ENCODE results near the gene GPR155.
"Not testable (repeated sequence)": the region's sequence is repeated elsewhere in the genome, so short reads cannot be mapped to it uniquely, and the experiment has no call there.

Gene GPR155

GRCh38 chr2:174492963-174493431 lies 6.2 kb upstream of the GPR155 start:
- DNase-seq (ENCODE audit: low spot score): no peak

- DNase-seq (ENCODE audit: low spot score): no peak
These were observed 5.1 kb upstream of the GPR155 start for GRCh38 chr2:174491947-174492346.

- no peak for DNase-seq (ENCODE audit: low spot score)
These were observed 3.2 kb upstream of the GPR155 start for GRCh38 chr2:174490051-174490450.

GRCh38 chr2:174489520-174489919 lies 2.7 kb upstream of the GPR155 start:
- DNase-seq (ENCODE audit: low spot score): not testable (repeated sequence)

- no peak for DNase-seq (ENCODE audit: low spot score)
These were observed 962 bp upstream of the GPR155 start for GRCh38 chr2:174487820-174488162.

GRCh38 chr2:174487108-174487819 lies 435 bp upstream of the GPR155 start:
- peak; percentile 98 for DNase-seq (ENCODE audit: low spot score)

GRCh38 chr2:174485788-174486562 lies 854 bp downstream of the GPR155 start:
- DNase-seq (ENCODE audit: low spot score): peak; percentile 63

- not testable (repeated sequence) for DNase-seq (ENCODE audit: low spot score)
These were observed 1.8 kb downstream of the GPR155 start for GRCh38 chr2:174485045-174485444.

GRCh38 chr2:174484573-174484972 lies 2.3 kb downstream of the GPR155 start:
- no peak for DNase-seq (ENCODE audit: low spot score)

GRCh38 chr2:174482854-174483253 lies 4.0 kb downstream of the GPR155 start:
- no peak for DNase-seq (ENCODE audit: low spot score)

- no peak for DNase-seq (ENCODE audit: low spot score)
These were observed 9.1 kb downstream of the GPR155 start for GRCh38 chr2:174477759-174478158.

GRCh38 chr2:174473796-174474195 lies 13.0 kb downstream of the GPR155 start:
- no peak for DNase-seq (ENCODE audit: low spot score)

- no peak for DNase-seq (ENCODE audit: low spot score)
These were observed 21.5 kb downstream of the GPR155 start for GRCh38 chr2:174465327-174465726.

GRCh38 chr2:174461221-174461620 lies 25.6 kb downstream of the GPR155 start:
- no peak for DNase-seq (ENCODE audit: low spot score)

- no peak for DNase-seq (ENCODE audit: low spot score)
These were observed 32.3 kb downstream of the GPR155 start for GRCh38 chr2:174454566-174454965.

GRCh38 chr2:174450021-174450816 lies 36.6 kb downstream of the GPR155 start:
- DNase-seq (ENCODE audit: low spot score): no peak

- no peak for DNase-seq (ENCODE audit: low spot score)
These were observed 37.8 kb downstream of the GPR155 start for GRCh38 chr2:174449033-174449432.

- DNase-seq (ENCODE audit: low spot score): no peak
These were observed 40.3 kb downstream of the GPR155 start for GRCh38 chr2:174446531-174446930.

GRCh38 chr2:174445248-174445647 lies 41.6 kb downstream of the GPR155 start:
- DNase-seq (ENCODE audit: low spot score): no peak

GRCh38 chr2:174444761-174445160 lies 42.1 kb downstream of the GPR155 start:
- DNase-seq (ENCODE audit: low spot score): no peak

GRCh38 chr2:174442546-174443510 lies 44.0 kb downstream of the GPR155 start:
- no peak for DNase-seq (ENCODE audit: low spot score)
